Esophagus muscularis mucosa (tissue), 4 donors: Measurements from ENCODE around the gene RBM46. TPM values are rescaled to one million over a fixed set of nuclear protein-coding genes. Genes with fewer than 3 reads are reported as not detected.
"Not testable (repeated sequence)": the region's sequence is repeated elsewhere in the genome, so short reads cannot be mapped to it uniquely, and the experiment has no call there.

Experiments
- DNase-seq: peaks from one replicate; pipeline ENCODE4 v3.0.0-alpha.2; 2017; ENCODE audit errors: extremely low spot score
- H3K27ac ChIP-seq, 4 donors: fragments of 200-600 bp; sonication (generic); replicated peaks in 1 of 4; 1 replicate in 3 of 4; 2 replicates in 1 of 4; pipeline ENCODE4 v1.5.1; 2016 to 2019; ENCODE audit warnings: mild to moderate bottlenecking in 1 of 4
- H3K27me3 ChIP-seq, 4 donors: fragments of 200-600 bp; sonication (generic); one replicate each; pipeline versions ENCODE4 v1.5.1 to v1.6.0; 2016 to 2019
- H3K36me3 ChIP-seq, 4 donors: fragments of 200-600 bp; sonication (generic); one replicate each; pipeline ENCODE4 v1.5.1; 2016 to 2019
- H3K4me1 ChIP-seq, 4 donors: fragments of 200-600 bp; sonication (generic); one replicate each; pipeline ENCODE4 v1.5.1; 2016 to 2019
- H3K4me3 ChIP-seq, 4 donors: fragments of 200-600 bp; sonication (generic); 1 replicate in 2 of 4; 2 replicates in 2 of 4; pipeline ENCODE4 v1.5.1; 2016 to 2019; ENCODE audit warnings: mild to moderate bottlenecking in 4 of 4, moderate library complexity in 1 of 4
- H3K9me3 ChIP-seq, 4 donors: fragments of 200-600 bp; sonication (generic); 1 replicate in 3 of 4; 2 replicates in 1 of 4; pipeline ENCODE4 v1.5.1; 2016 to 2019
- CTCF ChIP-seq, 3 experiments: fragments of 200-600 bp in 2 of 3; fragments of 450-650 bp in 1 of 3; sonication (generic) in 2 of 3; IDR thresholded peaks; one replicate each; pipeline ENCODE4 v1.5.1; 2017 to 2019; ENCODE audit warnings: antibody characterized with exemption in 3 of 3, mild to moderate bottlenecking in 2 of 3, moderate library complexity in 1 of 3
- EP300 ChIP-seq: sonication (generic); formaldehyde crosslinking; IDR thresholded peaks from one replicate; pipeline ENCODE4 v1.6.1; 2017; ENCODE audit warnings: antibody characterized with exemption
- POLR2A ChIP-seq: fragments of 450-650 bp; IDR thresholded peaks from one replicate; pipeline ENCODE4 v1.6.1; 2017; ENCODE audit warnings: antibody characterized with exemption, moderate library complexity, mild to moderate bottlenecking, low read depth
- POLR2AphosphoS5 ChIP-seq, 2 donors: sonication (generic); formaldehyde crosslinking; IDR thresholded peaks; one replicate each; pipeline ENCODE4 v1.6.1; 2017; ENCODE audit warnings: antibody characterized with exemption in 2 of 2
- WGBS: methylation state at CpG from one replicate; pipeline ENCODE4 v1.1.5; 2018; 5-methylcytosine and 5-hydroxymethylcytosine counted together
- intact Hi-C: fragments of 100-400 bp; cut with DNase I; formaldehyde crosslinking; loops from one replicate; pipeline ENCODE4 v1.15.1; 2023
- small RNA-seq, 3 donors: library from RNA; depleted of rRNA; stranded (forward); fragments of <200 nt; gene quantifications; one replicate each; pipeline ENCODE3, GENCODE V24; 2016
- total RNA-seq, 4 donors: library from RNA; depleted of rRNA; stranded (reverse); fragments of >200 nt; gene quantifications; one replicate each; pipeline versions ENCODE4 v1.1.0 to v1.2.1, GENCODE V29; 2016

The RBM46 gene
- total RNA-seq, 4 donors from 2014 or later, result 0.13 TPM; not detected in 3

GRCh38 chr4:154872198-154872597 is 91.1 kb downstream of the RBM46 start:
- TF ChIP-seq CTCF (IDR thresholded peaks at IDR 0.05), result no peak
- TF ChIP-seq POLR2AphosphoS5 (IDR thresholded peaks at IDR 0.05), result no peak
- TF ChIP-seq EP300, result no peak
- TF ChIP-seq POLR2A, result no peak

GRCh38 chr4:154874049-154874448 is 93.0 kb downstream of the RBM46 start:
- intact Hi-C loops, H3K4me3 ChIP-seq, H3K27me3 ChIP-seq, H3K4me1 ChIP-seq, DNase-seq, H3K36me3 ChIP-seq, H3K27ac ChIP-seq: not testable (repeated sequence)
- peaks cover 0 to 12% (median 9%) of the 10 kb centered on the region in 4 donors for H3K9me3 ChIP-seq
- 93% methylated on average over 4 of the region's 4 CpGs for WGBS

More at GRCh38 chr4:154872198-154872597, 91.1 kb downstream of the RBM46 start:
- H3K27me3 ChIP-seq, result no peaks in the 10 kb centered on the region
- no peak overlapping the region for H3K27ac ChIP-seq
- H3K4me3 ChIP-seq, result no peak overlapping the region
- H3K36me3 ChIP-seq, result no peaks in the 10 kb centered on the region
- H3K9me3 ChIP-seq, result peaks cover 0 to 12% (median 9%) of the 10 kb centered on the region in 4 donors
- intact Hi-C loops, result no loop called here
- DNase-seq, result no peak
- H3K4me1 ChIP-seq, result no peaks in the 10 kb centered on the region

- no peak overlapping the region for H3K27ac ChIP-seq
- H3K4me1 ChIP-seq, result no peaks in the 10 kb centered on the region
- H3K9me3 ChIP-seq, result peaks cover 0 to 13% (median 9%) of the 10 kb centered on the region in 4 donors
- DNase-seq, result no peak
- H3K4me3 ChIP-seq, result no peak overlapping the region
- no peaks in the 10 kb centered on the region for H3K36me3 ChIP-seq
- TF ChIP-seq POLR2AphosphoS5 (IDR thresholded peaks at IDR 0.05) (no peak), CTCF (IDR thresholded peaks at IDR 0.05) (no peak), EP300 (no peak), POLR2A (no peak)
- no peaks in the 10 kb centered on the region for H3K27me3 ChIP-seq
- intact Hi-C loops, result no loop called here
- 36% methylated on average over 8 of the region's 8 CpGs for WGBS
Measured at GRCh38 chr4:154877110-154877760, 96.2 kb downstream of the RBM46 start.

Small RNA genes within 50 kb of the gene (small RNA-seq; reads per million reads assigned to genes)
- gene RNU2-44P, result 0 to 0.17 (median 0) reads per million in 3 donors
- 0 reads per million in 3 donors for gene RNU2-66P

Other genes starting within 250 kb of the RBM46 start
- gene PLRG1, start 230.9 kb upstream of the RBM46 start, total RNA-seq, result 10 to 100 TPM; 35.6 to 45.7 (median 40.2) TPM
- not detected for gene FGB, start 218.3 kb upstream of the RBM46 start, total RNA-seq
- not detected for gene FGA, start 190.5 kb upstream of the RBM46 start, total RNA-seq
- not detected for gene FGG, start 168.6 kb upstream of the RBM46 start, total RNA-seq
- under 1 TPM; 0.19 to 0.83 (median 0.39) TPM for gene LRAT, start 37.3 kb upstream of the RBM46 start, total RNA-seq